Measurements from ENCODE around the gene CARD11. TPM values are rescaled to one million over a fixed set of nuclear protein-coding genes. Genes with fewer than 3 reads are reported as not detected.

The CARD11 gene
- total RNA-seq, 3 donors from 2014 or later: 0.80 to 2.9 (median 2.0) TPM

DNA sequence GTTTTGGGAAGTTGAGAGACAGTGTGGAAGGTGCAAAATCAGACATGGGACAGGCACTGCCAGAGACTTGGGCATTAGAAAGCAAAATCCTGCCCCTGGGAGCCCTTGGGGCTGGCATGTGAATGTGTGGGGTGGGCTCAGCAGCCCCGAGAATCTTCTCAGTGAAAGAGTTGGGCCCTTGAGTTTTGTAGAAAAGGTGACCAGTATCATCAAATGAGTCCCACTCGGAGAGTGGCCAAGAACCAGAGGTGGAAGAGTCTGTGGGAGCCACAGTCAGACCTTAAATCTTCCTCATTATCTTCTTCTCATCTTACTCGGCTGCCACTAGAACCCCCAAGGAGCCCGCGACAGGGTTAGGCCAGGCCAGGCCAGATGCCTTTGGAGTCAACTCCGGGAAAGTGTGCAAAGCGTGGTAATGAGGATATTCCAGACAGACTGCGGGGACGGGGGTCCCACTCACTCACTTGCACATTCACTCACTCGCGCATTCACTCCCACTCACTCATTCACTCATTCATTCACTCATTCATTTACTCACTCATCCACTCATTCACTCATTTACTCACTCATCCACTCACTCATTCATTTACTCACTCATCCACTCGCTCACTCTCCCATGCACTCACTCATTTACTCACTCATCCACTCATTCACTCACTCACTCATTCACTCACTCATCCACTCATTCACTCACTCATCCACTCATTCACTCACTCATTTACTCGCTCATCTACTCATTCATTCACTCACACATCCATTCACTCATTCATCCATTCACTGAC, 74.9 kb downstream of the CARD11 start:
- Histone ChIP-seq H3K4me3 (no peak overlapping the region), H3K4me1 (no peaks in the 10 kb centered on the region), H3K36me3 (no peaks in the 10 kb centered on the region), H3K27ac (no peak overlapping the region), H3K27me3 (no peaks in the 10 kb centered on the region), H3K9me3 (peaks cover 19 to 34% of the 10 kb centered on the region in 2 donors)
- TF ChIP-seq, protein P1, sequence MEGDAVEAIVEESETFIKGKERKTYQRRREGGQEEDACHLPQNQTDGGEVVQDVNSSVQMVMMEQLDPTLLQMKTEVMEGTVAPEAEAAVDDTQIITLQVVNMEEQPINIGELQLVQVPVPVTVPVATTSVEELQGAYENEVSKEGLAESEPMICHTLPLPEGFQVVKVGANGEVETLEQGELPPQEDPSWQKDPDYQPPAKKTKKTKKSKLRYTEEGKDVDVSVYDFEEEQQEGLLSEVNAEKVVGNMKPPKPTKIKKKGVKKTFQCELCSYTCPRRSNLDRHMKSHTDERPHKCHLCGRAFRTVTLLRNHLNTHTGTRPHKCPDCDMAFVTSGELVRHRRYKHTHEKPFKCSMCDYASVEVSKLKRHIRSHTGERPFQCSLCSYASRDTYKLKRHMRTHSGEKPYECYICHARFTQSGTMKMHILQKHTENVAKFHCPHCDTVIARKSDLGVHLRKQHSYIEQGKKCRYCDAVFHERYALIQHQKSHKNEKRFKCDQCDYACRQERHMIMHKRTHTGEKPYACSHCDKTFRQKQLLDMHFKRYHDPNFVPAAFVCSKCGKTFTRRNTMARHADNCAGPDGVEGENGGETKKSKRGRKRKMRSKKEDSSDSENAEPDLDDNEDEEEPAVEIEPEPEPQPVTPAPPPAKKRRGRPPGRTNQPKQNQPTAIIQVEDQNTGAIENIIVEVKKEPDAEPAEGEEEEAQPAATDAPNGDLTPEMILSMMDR (IDR thresholded peaks at IDR 0.05): no peak
- TF ChIP-seq POLR2AphosphoS5 (IDR thresholded peaks at IDR 0.05) (no peak), POLR2A (IDR thresholded peaks at IDR 0.05) (no peak)
- intact Hi-C loops (cut with DNase I; ENCODE audit: low total_unique reads): no loop called here
- DNase-seq (ENCODE audit: low spot score in 2 of 2): peak in 1 of 2 donors; percentile 20

DNA sequence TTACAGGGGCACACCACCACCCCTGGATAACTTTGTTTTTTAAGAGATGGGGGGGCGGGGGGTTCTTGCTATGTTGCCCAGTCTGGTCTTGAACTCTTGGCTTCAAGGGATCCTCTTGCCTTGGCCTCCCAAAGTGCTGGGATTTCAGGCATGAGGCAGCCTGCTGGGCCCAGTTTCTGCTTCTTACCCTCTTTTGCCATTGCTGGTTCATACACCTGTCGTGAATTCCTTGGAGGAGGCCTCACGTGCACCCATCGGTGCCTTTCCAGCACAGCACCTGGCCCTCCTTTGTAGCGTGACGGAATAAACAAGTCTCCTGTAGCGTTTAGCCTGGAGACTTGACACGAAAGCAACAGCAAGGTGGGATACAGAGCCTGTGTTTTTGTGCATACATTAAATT, 75.5 kb downstream of the CARD11 start:
- no peak overlapping the region for H3K4me3 ChIP-seq
- no peak for TF ChIP-seq POLR2AphosphoS5 (IDR thresholded peaks at IDR 0.05)
- H3K36me3 ChIP-seq: no peaks in the 10 kb centered on the region
- H3K9me3 ChIP-seq: peaks cover 19 to 38% of the 10 kb centered on the region in 2 donors
- no peak overlapping the region for H3K27ac ChIP-seq
- peak in 1 of 2 donors; percentile 22 for DNase-seq (ENCODE audit: low spot score in 2 of 2)
- no peaks in the 10 kb centered on the region for H3K27me3 ChIP-seq
- no peaks in the 10 kb centered on the region for H3K4me1 ChIP-seq
- intact Hi-C loops (cut with DNase I; ENCODE audit: low total_unique reads): no loop called here

DNA sequence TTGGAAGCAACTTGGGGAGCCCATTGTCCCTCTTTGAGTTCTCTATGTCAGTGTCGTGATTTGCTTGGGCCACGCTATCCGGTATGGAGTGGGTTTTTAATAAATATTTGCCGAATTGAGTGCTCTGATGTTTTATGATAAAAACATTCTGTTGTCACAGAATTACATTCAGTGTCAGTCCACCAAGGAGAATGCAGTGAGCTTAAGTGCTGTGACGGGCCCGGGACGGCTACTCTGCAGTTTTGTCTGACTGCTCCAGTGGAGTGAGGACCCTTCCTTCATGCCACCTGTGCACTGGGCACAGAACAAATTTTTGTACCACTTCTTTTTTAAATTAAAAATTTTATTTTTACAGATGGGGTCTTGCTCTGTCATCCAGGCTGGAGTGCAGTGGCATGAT, 76.0 kb downstream of the CARD11 start:
- Histone ChIP-seq H3K27me3 (no peaks in the 10 kb centered on the region), H3K9me3 (peaks cover 19 to 38% of the 10 kb centered on the region in 2 donors), H3K27ac (no peak overlapping the region), H3K4me1 (no peaks in the 10 kb centered on the region), H3K36me3 (no peaks in the 10 kb centered on the region), H3K4me3 (no peak overlapping the region)
- DNase-seq (ENCODE audit: low spot score in 2 of 2): peak in 1 of 2 donors; percentile 36
- intact Hi-C loops (cut with DNase I; ENCODE audit: low total_unique reads): no loop called here
- no peak for TF ChIP-seq POLR2A (IDR thresholded peaks at IDR 0.05)
- TF ChIP-seq, protein P1 (IDR thresholded peaks at IDR 0.05): no peak
- TF ChIP-seq POLR2AphosphoS5 (IDR thresholded peaks at IDR 0.05): no peak

DNA sequence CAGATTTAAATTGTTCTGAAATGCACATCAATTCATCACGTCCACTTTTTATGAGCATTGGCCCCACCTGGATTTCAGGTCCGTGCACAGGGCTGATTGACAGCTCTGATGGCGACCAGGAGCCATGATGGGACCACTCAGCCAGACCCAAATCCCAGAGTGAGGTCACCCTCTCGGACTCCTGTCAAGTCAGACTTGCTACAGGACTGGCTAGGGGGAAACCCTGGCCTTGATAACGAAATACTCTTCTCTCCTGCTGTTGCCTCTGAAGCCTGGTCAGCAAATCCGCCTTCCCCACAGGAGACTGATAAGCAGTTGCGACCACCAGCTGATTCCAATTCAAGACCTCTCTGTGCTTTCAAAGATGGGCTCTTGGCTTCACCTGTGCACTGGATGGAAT, 76.4 kb downstream of the CARD11 start:
- TF ChIP-seq, protein P1 (IDR thresholded peaks at IDR 0.05): no peak
- no peak for TF ChIP-seq POLR2A (IDR thresholded peaks at IDR 0.05)
- TF ChIP-seq POLR2AphosphoS5 (IDR thresholded peaks at IDR 0.05): no peak
- H3K27me3 ChIP-seq: no peaks in the 10 kb centered on the region
- intact Hi-C loops (cut with DNase I; ENCODE audit: low total_unique reads): no loop called here
- H3K4me1 ChIP-seq: no peaks in the 10 kb centered on the region
- no peaks in the 10 kb centered on the region for H3K36me3 ChIP-seq
- no peak for DNase-seq (ENCODE audit: low spot score in 2 of 2)
- no peak overlapping the region for H3K27ac ChIP-seq
- no peak overlapping the region for H3K4me3 ChIP-seq
- peaks cover 19 to 38% of the 10 kb centered on the region in 2 donors for H3K9me3 ChIP-seq

- DNase-seq (ENCODE audit: low spot score in 2 of 2): peak in 1 of 2 donors; percentile 22
- Histone ChIP-seq H3K4me1 (no peaks in the 10 kb centered on the region), H3K27ac (no peak overlapping the region), H3K4me3 (no peak overlapping the region), H3K27me3 (no peaks in the 10 kb centered on the region), H3K36me3 (no peaks in the 10 kb centered on the region), H3K9me3 (peaks cover 19 to 38% of the 10 kb centered on the region in 2 donors)
- intact Hi-C loops (cut with DNase I; ENCODE audit: low total_unique reads): no loop called here
- no peak for TF ChIP-seq POLR2A (IDR thresholded peaks at IDR 0.05)
Measured at GRCh38 chr7:2966466-2967078, 77.1 kb downstream of the CARD11 start.

GRCh38 chr7:2965745-2966270, 77.9 kb downstream of the CARD11 start:
- Histone ChIP-seq H3K36me3 (no peaks in the 10 kb centered on the region), H3K27ac (no peak overlapping the region), H3K4me3 (no peak overlapping the region), H3K27me3 (no peaks in the 10 kb centered on the region), H3K4me1 (no peaks in the 10 kb centered on the region), H3K9me3 (peaks cover 19 to 38% of the 10 kb centered on the region in 2 donors)
- no peak for TF ChIP-seq POLR2A (IDR thresholded peaks at IDR 0.05)
- TF ChIP-seq, protein P1 (IDR thresholded peaks at IDR 0.05): no peak
- no peak for TF ChIP-seq POLR2AphosphoS5 (IDR thresholded peaks at IDR 0.05)
- DNase-seq (ENCODE audit: low spot score in 2 of 2): no peak
- intact Hi-C loops (cut with DNase I; ENCODE audit: low total_unique reads): no loop called here
